Ishikawa (cell line): ENCODE data around the gene ADPRS.

Source experiments
- CEBPB ChIP-seq: IDR thresholded peaks from 2 replicates; pipeline ENCODE4 v1.6.1; 2012
- CREB1 ChIP-seq: IDR thresholded peaks from 2 replicates; pipeline ENCODE4 v1.6.1; 2012; ENCODE audit warnings: low read depth
- EGR1 ChIP-seq: IDR thresholded peaks from 2 replicates; pipeline ENCODE4 v1.6.1; 2012
- EP300 ChIP-seq: IDR thresholded peaks from 2 replicates; pipeline ENCODE4 v1.6.1; 2012; ENCODE audit warnings: borderline replicate concordance
- FOXM1 ChIP-seq: IDR thresholded peaks from 2 replicates; pipeline ENCODE4 v1.6.1; 2012; ENCODE audit warnings: low read depth, borderline replicate concordance
- MAX ChIP-seq: IDR thresholded peaks from 2 replicates; pipeline ENCODE4 v1.6.1; 2012
- NFIC ChIP-seq: IDR thresholded peaks from 2 replicates; pipeline ENCODE4 v1.6.1; 2012
- RAD21 ChIP-seq: IDR thresholded peaks from 2 replicates; pipeline ENCODE4 v1.6.1; 2012; ENCODE audit warnings: low read depth
- TAF1 ChIP-seq: IDR thresholded peaks from 2 replicates; pipeline ENCODE4 v1.6.1; 2012; ENCODE audit warnings: low read depth, mild to moderate bottlenecking
- TCF12 ChIP-seq: IDR thresholded peaks from 2 replicates; pipeline ENCODE4 v1.6.1; 2012; ENCODE audit warnings: low read depth
- TEAD4 ChIP-seq: IDR thresholded peaks from 2 replicates; pipeline ENCODE4 v1.6.1; 2012
- YY1 ChIP-seq: IDR thresholded peaks from 2 replicates; pipeline ENCODE4 v1.6.1; 2012; ENCODE audit warnings: low read depth
- ZBTB7A ChIP-seq: IDR thresholded peaks from 2 replicates; pipeline ENCODE4 v1.6.1; 2012; ENCODE audit warnings: low read depth
- TF ChIP-seq, protein P1 (sequence below): IDR thresholded peaks from 2 replicates; pipeline ENCODE4 v1.6.1; 2012; ENCODE audit warnings: low read depth, mild to moderate bottlenecking
- TF ChIP-seq, protein P2 (sequence below): IDR thresholded peaks from 2 replicates; pipeline ENCODE4 v1.6.1; 2012

ADPRS gene

GRCh38 chr1:36080236-36080635 lies 8.5 kb upstream of the ADPRS start:
- no peak for TF ChIP-seq EP300
- TF ChIP-seq MAX: no peak
- no peak for TF ChIP-seq TCF12
- no peak for TF ChIP-seq CEBPB
- TF ChIP-seq NFIC: no peak
- TF ChIP-seq FOXM1: no peak

DNA sequence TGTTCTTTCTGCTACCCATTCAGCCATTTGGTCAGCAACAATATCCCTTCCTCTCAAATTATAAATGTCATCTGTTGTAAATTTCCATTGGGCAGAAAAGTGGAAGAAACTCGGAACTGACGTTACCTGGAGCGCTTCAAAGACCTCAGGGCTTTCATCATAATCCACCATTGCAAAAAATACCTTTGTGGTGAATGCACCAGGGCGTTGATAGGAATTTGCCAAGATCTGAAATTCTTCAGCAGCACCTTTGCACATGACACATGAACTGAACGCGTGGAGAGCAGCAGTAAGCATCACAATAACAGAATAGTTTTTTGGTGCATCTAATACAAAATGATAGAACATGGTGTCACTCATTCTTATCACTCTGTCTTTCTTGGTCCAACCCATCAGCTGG lies 7.9 kb upstream of the ADPRS start:
- TF ChIP-seq FOXM1: no peak
- no peak for TF ChIP-seq CREB1
- TF ChIP-seq RAD21: no peak
- TF ChIP-seq TCF12: no peak
- TF ChIP-seq, protein P1, sequence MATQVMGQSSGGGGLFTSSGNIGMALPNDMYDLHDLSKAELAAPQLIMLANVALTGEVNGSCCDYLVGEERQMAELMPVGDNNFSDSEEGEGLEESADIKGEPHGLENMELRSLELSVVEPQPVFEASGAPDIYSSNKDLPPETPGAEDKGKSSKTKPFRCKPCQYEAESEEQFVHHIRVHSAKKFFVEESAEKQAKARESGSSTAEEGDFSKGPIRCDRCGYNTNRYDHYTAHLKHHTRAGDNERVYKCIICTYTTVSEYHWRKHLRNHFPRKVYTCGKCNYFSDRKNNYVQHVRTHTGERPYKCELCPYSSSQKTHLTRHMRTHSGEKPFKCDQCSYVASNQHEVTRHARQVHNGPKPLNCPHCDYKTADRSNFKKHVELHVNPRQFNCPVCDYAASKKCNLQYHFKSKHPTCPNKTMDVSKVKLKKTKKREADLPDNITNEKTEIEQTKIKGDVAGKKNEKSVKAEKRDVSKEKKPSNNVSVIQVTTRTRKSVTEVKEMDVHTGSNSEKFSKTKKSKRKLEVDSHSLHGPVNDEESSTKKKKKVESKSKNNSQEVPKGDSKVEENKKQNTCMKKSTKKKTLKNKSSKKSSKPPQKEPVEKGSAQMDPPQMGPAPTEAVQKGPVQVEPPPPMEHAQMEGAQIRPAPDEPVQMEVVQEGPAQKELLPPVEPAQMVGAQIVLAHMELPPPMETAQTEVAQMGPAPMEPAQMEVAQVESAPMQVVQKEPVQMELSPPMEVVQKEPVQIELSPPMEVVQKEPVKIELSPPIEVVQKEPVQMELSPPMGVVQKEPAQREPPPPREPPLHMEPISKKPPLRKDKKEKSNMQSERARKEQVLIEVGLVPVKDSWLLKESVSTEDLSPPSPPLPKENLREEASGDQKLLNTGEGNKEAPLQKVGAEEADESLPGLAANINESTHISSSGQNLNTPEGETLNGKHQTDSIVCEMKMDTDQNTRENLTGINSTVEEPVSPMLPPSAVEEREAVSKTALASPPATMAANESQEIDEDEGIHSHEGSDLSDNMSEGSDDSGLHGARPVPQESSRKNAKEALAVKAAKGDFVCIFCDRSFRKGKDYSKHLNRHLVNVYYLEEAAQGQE: no peak
- TF ChIP-seq EP300: no peak
- TF ChIP-seq TAF1: no peak
- no peak for TF ChIP-seq MAX
- TF ChIP-seq ZBTB7A: no peak
- no peak for TF ChIP-seq YY1
- TF ChIP-seq EGR1: no peak
- TF ChIP-seq, protein P2, sequence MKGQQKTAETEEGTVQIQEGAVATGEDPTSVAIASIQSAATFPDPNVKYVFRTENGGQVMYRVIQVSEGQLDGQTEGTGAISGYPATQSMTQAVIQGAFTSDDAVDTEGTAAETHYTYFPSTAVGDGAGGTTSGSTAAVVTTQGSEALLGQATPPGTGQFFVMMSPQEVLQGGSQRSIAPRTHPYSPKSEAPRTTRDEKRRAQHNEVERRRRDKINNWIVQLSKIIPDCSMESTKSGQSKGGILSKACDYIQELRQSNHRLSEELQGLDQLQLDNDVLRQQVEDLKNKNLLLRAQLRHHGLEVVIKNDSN: no peak
- TF ChIP-seq CEBPB: no peak
- TF ChIP-seq NFIC: no peak
- TF ChIP-seq TEAD4: no peak

GRCh38 chr1:36081926-36082485 lies 6.7 kb upstream of the ADPRS start:
- TF ChIP-seq TAF1 (no peak), CREB1 (no peak), CEBPB (no peak), TCF12 (no peak), FOXM1 (no peak), MAX (no peak), EP300 (no peak), RAD21 (no peak), NFIC (no peak), TEAD4 (no peak), ZBTB7A (no peak), EGR1 (no peak), YY1 (no peak)
- TF ChIP-seq, protein P2: no peak
- TF ChIP-seq, protein P1: no peak

DNA sequence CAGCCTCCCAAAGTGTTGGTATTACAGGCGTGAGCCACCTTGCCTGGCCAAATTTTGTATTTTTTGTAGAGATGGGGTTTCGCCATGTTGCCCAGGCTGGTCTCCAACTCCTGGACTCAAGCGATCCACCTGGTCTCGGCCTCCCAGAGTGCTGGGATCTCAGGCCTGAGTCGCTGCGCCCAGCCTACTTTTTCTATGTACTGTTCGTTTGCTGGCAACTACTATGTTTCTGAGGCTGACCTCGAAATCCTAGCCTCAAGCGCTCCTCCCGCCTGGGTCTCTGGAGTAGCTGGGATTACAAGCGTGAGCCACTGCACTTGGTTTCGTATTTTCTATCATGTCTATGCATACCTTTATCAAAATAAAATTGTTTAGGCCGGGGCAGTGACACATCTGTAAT lies 5.5 kb upstream of the ADPRS start:
- TF ChIP-seq TEAD4: no peak
- no peak for TF ChIP-seq EGR1
- TF ChIP-seq MAX: no peak
- no peak for TF ChIP-seq TCF12
- no peak for TF ChIP-seq ZBTB7A
- no peak for TF ChIP-seq NFIC
- no peak for TF ChIP-seq YY1

GRCh38 chr1:36083635-36084496 lies 4.8 kb upstream of the ADPRS start, which contains the start of gene TEKT2:
Gene TEKT2, plus strand, starts transcription at chr1:36084094. Its CDS starts 828 bp downstream, at chr1:36084922.
- TF ChIP-seq ZBTB7A (peak; percentile 77), RAD21 (no peak)
